ENCODE data around the gene NEGR1. TPM values are rescaled to one million over a fixed set of nuclear protein-coding genes. Genes with fewer than 3 reads are reported as not detected.

NEGR1 gene
- total RNA-seq, 1 experiment from 2014 or later = 2.9 TPM

DNA sequence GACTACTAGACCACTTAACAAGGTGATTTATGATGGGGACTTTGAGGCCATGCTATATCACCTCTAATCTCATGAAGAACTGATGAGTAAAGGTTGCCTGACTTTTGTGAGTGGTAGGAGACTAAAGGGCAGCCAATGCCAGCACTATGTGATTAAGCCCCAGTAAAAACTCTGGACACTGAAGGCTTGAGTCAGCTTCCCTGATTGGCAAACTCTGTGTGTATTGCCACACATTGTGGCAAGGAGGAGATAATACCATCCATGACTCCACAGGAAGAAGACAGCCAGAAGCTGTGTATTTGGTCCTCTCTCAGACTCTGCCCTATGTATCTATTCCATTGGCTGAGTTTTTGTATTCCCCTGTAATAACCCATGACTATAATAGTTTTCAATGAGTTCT lies 788.2 kb downstream of the NEGR1 start (continued):
- TF ChIP-seq, protein P1, sequence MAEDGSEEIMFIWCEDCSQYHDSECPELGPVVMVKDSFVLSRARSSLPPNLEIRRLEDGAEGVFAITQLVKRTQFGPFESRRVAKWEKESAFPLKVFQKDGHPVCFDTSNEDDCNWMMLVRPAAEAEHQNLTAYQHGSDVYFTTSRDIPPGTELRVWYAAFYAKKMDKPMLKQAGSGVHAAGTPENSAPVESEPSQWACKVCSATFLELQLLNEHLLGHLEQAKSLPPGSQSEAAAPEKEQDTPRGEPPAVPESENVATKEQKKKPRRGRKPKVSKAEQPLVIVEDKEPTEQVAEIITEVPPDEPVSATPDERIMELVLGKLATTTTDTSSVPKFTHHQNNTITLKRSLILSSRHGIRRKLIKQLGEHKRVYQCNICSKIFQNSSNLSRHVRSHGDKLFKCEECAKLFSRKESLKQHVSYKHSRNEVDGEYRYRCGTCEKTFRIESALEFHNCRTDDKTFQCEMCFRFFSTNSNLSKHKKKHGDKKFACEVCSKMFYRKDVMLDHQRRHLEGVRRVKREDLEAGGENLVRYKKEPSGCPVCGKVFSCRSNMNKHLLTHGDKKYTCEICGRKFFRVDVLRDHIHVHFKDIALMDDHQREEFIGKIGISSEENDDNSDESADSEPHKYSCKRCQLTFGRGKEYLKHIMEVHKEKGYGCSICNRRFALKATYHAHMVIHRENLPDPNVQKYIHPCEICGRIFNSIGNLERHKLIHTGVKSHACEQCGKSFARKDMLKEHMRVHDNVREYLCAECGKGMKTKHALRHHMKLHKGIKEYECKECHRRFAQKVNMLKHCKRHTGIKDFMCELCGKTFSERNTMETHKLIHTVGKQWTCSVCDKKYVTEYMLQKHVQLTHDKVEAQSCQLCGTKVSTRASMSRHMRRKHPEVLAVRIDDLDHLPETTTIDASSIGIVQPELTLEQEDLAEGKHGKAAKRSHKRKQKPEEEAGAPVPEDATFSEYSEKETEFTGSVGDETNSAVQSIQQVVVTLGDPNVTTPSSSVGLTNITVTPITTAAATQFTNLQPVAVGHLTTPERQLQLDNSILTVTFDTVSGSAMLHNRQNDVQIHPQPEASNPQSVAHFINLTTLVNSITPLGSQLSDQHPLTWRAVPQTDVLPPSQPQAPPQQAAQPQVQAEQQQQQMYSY (CRISPR knock-in tag; IDR thresholded peaks at IDR 0.05) = no peak
- TF ChIP-seq ZNF219 (CRISPR knock-in tag; IDR thresholded peaks at IDR 0.05; ENCODE audit: borderline replicate concordance) = no peak
- TF ChIP-seq, protein P2, sequence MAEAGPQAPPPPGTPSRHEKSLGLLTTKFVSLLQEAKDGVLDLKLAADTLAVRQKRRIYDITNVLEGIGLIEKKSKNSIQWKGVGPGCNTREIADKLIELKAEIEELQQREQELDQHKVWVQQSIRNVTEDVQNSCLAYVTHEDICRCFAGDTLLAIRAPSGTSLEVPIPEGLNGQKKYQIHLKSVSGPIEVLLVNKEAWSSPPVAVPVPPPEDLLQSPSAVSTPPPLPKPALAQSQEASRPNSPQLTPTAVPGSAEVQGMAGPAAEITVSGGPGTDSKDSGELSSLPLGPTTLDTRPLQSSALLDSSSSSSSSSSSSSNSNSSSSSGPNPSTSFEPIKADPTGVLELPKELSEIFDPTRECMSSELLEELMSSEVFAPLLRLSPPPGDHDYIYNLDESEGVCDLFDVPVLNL (CRISPR knock-in tag; IDR thresholded peaks at IDR 0.05; ENCODE audit: borderline replicate concordance, low read depth) = no peak
- no peak for TF ChIP-seq NFE2L1 (CRISPR knock-in tag; IDR thresholded peaks at IDR 0.05)
- TF ChIP-seq, protein P3, sequence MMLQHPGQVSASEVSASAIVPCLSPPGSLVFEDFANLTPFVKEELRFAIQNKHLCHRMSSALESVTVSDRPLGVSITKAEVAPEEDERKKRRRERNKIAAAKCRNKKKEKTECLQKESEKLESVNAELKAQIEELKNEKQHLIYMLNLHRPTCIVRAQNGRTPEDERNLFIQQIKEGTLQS (CRISPR knock-in tag; conservative IDR thresholded peaks at IDR 0.05) = no peak
- no peak for TF ChIP-seq NR1H2 (CRISPR knock-in tag; IDR thresholded peaks at IDR 0.05)
- no peak for TF ChIP-seq GTF2I (CRISPR knock-in tag; conservative IDR thresholded peaks at IDR 0.05)
- TF ChIP-seq RORB (CRISPR knock-in tag; IDR thresholded peaks at IDR 0.05) = no peak
- no peak for TF ChIP-seq JUN (CRISPR knock-in tag; IDR thresholded peaks at IDR 0.05)
- no peak for TF ChIP-seq MXD4 (CRISPR knock-in tag; IDR thresholded peaks at IDR 0.05; ENCODE audit: borderline replicate concordance)
- TF ChIP-seq, protein P4, sequence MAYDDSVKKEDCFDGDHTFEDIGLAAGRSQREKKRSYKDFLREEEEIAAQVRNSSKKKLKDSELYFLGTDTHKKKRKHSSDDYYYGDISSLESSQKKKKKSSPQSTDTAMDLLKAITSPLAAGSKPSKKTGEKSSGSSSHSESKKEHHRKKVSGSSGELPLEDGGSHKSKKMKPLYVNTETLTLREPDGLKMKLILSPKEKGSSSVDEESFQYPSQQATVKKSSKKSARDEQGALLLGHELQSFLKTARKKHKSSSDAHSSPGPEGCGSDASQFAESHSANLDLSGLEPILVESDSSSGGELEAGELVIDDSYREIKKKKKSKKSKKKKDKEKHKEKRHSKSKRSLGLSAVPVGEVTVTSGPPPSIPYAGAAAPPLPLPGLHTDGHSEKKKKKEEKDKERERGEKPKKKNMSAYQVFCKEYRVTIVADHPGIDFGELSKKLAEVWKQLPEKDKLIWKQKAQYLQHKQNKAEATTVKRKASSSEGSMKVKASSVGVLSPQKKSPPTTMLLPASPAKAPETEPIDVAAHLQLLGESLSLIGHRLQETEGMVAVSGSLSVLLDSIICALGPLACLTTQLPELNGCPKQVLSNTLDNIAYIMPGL (CRISPR knock-in tag; IDR thresholded peaks at IDR 0.05) = no peak

DNA sequence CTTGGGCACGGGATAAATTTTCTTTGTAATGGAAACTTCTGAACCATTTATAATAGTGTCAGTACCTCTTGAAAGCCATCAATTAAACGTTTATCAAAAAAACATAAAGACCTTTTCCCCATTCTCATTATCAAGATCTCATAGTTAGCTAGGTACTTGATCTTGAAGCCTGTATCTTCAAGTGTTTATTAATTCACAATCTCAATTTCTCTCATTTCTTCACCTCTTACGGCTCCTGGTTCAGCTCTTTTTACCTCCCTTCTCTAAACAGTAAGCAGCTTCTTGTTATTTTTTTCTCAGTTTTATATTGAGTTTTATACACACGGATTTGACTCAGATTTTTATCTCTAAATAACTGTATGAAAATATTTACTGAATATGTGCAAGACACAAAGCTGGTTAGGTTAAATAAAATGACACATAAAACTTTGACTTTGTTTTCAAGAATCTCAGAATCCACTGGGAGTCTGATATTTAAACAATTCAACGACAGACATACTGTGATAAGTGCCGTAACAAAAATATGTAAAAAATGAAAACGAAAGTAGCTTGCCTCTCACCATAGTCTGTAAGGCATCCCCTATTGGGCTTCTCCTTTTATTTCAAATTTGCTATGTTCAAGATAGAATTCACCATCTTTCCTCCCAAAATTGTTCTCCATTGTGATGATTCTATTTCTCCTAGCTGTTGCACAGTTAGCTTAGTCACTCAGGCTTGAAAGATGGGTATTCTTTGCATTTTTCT lies 789.9 kb downstream of the NEGR1 start:
- Mint-ChIP-seq H3K27ac (no peak overlapping the region), H3K4me1 (no peaks in the 10 kb centered on the region; the same call in 1 of the 2 replicates), H3K4me3 (no peak overlapping the region), H3K27me3 (ENCODE audit: low read depth) (no peaks in the 10 kb centered on the region), H3K9me3 (peaks cover 4% of the 10 kb centered on the region; the same call in 1 of the 2 replicates), H3K36me3 (no peaks in the 10 kb centered on the region)
- ChIA-PET POLR2A (no interaction called here), CTCF (no interaction called here)
- no peak for DNase-seq (ENCODE audit: low spot score)
- ATAC-seq = no peak
- TF ChIP-seq OVOL2 (CRISPR knock-in tag; IDR thresholded peaks at IDR 0.05; ENCODE audit: borderline replicate concordance) (no peak), NFYB (CRISPR knock-in tag; conservative IDR thresholded peaks at IDR 0.05; ENCODE audit: low read depth) (no peak), KAT7 (CRISPR knock-in tag; IDR thresholded peaks at IDR 0.05; ENCODE audit: borderline replicate concordance) (no peak), ZNF396 (CRISPR knock-in tag; IDR thresholded peaks at IDR 0.05; ENCODE audit: borderline replicate concordance) (no peak), JAZF1 (CRISPR knock-in tag; IDR thresholded peaks at IDR 0.05) (no peak), SMAD3 (CRISPR knock-in tag; IDR thresholded peaks at IDR 0.05; ENCODE audit: borderline replicate concordance) (no peak), CBFB (CRISPR knock-in tag; IDR thresholded peaks at IDR 0.05; ENCODE audit: low read depth) (no peak), ELF4 (CRISPR knock-in tag; IDR thresholded peaks at IDR 0.05; ENCODE audit: low read depth) (no peak), ZNF423 (CRISPR knock-in tag; IDR thresholded peaks at IDR 0.05) (no peak), CREB1 (CRISPR knock-in tag; IDR thresholded peaks at IDR 0.05) (no peak)
- TF ChIP-seq, protein P5, sequence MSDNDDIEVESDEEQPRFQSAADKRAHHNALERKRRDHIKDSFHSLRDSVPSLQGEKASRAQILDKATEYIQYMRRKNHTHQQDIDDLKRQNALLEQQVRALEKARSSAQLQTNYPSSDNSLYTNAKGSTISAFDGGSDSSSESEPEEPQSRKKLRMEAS (CRISPR knock-in tag; IDR thresholded peaks at IDR 0.05) = no peak
- TF ChIP-seq, protein P6, sequence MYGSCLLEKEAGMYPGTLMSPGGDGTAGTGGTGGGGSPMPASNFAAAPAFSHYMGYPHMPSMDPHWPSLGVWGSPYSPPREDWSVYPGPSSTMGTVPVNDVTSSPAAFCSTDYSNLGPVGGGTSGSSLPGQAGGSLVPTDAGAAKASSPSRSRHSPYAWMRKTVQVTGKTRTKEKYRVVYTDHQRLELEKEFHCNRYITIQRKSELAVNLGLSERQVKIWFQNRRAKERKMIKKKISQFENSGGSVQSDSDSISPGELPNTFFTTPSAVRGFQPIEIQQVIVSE (CRISPR knock-in tag; IDR thresholded peaks at IDR 0.05; ENCODE audit: borderline replicate concordance) = no peak
- TF ChIP-seq, protein P3 (CRISPR knock-in tag; conservative IDR thresholded peaks at IDR 0.05) = no peak
- TF ChIP-seq, protein P7, sequence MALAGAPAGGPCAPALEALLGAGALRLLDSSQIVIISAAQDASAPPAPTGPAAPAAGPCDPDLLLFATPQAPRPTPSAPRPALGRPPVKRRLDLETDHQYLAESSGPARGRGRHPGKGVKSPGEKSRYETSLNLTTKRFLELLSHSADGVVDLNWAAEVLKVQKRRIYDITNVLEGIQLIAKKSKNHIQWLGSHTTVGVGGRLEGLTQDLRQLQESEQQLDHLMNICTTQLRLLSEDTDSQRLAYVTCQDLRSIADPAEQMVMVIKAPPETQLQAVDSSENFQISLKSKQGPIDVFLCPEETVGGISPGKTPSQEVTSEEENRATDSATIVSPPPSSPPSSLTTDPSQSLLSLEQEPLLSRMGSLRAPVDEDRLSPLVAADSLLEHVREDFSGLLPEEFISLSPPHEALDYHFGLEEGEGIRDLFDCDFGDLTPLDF (CRISPR knock-in tag; IDR thresholded peaks at IDR 0.05) = no peak
